GM19468 (cell line): ENCODE data around the gene ARHGAP22.

Source experiments
- ATAC-seq: cut with Tn5 transposase; IDR thresholded peaks from one replicate; pipeline ENCODE4 v1.9.1; 2021; ENCODE audit warnings: mild to moderate bottlenecking, moderate library complexity, moderate number of reproducible peaks; ENCODE audit not compliant: unreplicated experiment; ENCODE audit errors: extremely low read depth

ARHGAP22 gene

DNA sequence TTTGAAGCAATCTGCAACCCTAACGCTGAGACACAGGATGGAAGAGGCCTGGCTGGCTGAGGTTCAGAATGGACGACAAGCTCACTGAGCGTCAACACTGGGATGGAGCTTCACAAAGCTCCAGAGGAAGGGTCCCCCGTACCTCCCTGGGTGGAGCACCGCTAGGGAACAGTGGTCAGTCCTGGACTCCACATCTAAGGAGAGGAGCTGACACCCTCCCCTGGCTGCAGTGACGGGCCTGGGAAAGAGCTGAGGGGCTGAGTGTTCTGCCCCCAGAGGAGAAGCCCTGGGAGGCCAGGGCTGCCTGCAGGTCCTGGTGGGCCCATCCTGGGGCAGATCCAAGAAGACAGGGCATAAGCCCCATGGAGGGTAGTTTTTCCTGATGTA lies 146.2 kb downstream of the ARHGAP22 start:
- no peak for ATAC-seq

DNA sequence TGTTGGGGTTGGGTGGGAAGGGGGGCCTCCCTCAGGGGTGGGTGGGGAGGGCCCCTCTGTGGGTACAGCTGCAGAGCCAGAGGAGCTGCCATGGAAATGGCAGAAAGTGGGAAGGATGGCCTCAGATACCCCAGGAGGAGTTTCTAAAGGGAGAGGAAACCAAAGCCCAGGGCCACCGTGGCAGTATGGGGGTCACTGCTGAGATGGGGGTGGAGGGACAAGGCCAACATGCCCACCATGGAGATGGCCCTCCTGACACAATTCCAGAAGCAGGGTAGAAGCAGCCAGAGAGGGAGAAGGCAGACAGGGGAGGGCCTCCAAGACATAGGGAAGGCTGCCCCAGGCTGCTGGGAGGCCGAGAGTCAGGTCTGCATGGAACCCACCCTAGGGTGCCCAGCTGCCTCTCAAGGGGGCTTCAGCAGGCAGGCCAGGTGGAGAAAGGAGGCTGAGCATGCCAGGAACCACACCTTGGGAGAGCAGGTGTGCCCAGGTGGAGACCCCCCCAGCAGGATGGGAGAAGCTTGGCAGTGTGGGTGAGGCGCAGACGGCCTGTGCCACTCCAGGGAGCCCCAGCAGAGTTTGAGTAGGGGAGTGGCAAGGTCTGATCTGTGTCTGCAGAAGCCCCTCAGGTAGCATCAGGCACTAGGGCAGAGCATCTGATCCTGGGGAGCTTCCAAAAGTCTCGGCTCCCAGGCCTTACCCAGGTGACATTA lies 146.8 kb downstream of the ARHGAP22 start:
- ATAC-seq = no peak

DNA sequence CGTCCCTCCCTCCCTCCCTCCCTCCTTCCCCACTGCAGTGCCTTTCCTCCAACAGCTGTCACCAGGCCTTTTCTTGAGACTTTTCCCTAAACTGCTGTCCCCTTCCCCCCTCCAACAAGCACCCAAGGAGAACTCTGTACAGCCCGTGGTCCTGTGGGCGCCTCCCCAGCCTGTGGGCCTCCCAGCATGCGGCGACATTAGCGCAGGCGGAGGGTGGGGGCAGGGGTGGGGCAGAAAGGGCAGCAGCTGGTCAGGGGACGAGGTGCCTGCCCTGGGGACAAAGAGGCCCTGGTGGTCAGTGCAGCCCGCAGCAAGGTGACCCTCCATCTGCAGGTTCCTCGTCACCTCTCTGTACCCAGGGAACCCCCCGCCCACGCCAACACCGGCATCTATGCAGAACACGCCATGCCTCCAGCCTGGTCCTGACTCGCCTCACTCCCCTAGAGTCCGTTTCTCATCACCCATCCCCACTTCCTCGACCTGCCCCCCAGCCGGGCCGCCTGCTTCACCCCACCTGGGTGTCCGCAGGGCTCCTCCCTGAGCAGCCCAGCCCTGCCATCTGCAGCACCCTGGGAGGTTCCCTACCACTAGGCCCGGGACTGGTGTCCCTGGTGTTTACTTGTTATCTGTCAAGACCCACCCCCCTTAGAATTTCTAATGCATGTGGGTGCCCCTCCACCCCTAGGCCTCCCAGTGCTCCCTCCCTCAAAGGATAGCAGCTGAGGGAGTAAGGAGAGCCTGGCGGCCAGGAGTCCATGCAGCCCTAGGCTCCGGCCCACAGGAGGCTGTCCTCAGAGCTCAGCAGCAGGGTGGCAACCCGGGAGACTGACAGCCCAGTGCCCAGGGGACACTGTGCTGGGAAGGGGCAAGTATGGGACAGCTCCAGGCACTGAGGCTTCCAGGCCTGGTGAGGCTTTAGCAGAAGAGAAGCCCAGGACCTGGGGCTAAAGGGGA lies 147.8 kb downstream of the ARHGAP22 start:
- ATAC-seq = no peak

DNA sequence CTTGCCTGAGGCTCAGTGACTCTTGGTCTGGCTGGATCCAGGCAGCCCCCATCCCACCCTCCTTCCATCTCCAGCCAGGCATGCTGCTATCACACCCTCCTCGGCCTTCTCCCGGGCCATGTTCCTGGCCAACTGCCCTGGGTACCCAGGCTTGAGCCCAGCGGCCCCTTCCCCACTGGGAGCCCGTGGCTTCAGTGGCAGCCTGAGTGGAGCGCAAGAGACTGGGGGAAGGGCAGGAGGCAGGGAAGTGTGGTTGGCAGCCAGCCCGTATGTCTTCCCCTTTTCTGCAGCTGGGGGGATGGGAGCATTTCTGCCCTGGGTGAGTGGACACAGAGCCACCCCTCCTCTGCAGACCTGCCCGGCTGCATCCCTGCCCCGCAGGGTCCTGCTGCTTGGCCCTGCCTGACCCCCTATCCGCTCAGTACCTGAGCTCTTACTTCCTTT lies 148.5 kb downstream of the ARHGAP22 start:
- ATAC-seq = no peak

DNA sequence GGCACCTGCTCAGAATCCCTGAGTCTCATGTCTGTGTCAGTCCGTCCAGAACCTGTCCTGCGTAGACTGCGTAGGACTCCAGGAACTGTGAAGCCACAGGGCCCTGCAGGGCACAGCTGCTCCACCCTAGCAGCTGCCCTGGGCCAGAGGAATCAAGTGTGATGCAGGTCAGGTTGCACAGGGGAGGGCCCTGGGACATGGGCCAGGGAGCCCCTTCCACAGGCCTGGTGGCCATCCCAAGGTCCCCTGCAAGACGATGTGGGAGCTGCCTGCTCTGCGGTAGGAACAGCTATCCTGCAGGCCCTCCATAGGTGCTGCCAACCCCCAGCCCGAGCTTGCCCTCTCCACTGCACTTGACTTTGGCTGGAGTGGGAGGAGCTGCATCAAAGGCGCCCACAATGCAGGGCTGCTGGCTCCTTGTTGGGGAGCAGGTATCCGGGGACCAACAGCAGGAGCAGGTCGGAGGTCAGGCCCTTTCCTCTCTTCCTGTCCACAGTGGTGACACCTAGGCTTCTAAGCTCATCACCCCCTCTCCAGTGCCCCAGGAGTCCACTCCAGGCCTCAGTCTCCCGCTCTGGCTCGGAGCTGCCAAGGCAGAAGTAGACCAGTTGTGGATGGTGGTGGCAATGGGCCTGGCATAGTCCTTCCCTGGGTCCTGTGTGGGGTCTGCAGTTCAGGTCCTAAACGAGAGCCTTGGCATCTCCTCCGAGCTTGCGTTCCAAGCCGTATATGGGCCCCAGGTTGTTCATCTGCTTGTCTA lies 149.3 kb downstream of the ARHGAP22 start:
- no peak for ATAC-seq

DNA sequence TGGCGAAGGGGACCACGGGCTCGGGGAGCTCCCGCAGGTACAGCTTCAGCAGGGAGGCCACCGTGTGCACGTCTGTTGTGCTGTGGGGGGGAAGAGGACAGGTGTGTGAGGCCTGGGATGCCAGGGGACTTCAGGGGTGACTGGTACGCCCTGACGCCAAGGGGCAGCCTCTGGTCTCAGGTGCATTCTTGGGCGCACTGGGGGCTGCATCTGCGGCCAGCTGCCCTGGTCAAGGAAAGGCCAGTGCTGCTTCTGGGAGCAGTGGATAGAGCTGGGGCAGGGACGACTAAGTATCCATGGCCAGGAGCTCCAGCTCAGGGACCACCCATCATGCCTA lies 149.8 kb downstream of the ARHGAP22 start:
- no peak for ATAC-seq

DNA sequence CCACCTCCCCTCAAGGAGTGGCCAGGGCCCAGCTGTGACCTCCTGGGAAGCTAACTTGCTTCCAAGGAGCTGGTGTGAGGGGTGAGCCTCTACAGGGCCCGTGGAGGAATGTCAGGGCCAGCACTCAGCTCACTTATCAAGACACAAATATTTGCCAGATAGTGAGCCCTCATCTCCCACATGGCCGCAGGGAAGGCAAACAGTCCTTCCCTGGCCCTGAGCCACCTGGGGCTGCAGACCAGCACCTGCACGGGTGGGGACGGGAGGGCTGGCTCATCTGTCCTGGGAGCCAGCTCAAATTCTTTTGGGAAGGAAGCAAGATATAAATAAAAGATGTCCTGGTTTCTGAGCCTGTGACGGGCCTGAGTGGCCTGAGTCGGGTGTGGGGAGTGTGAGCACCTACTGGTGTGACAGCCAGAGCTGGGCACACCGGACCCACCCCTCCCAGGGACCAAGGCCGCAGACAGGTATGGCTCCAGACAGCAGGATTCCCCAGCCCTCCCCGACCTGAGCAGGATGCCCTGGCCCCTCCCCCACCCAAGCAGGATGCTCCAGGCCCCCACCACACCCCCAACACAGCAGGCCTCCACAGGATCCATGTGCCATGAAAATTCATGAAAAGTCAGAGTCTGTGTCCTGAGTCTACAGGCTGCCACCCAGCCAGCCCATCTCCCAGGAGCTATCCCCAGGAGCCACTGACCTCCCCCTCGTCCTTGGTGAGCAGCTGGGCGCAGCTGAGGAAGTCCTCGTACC lies 150.4 kb downstream of the ARHGAP22 start:
- no peak for ATAC-seq

DNA sequence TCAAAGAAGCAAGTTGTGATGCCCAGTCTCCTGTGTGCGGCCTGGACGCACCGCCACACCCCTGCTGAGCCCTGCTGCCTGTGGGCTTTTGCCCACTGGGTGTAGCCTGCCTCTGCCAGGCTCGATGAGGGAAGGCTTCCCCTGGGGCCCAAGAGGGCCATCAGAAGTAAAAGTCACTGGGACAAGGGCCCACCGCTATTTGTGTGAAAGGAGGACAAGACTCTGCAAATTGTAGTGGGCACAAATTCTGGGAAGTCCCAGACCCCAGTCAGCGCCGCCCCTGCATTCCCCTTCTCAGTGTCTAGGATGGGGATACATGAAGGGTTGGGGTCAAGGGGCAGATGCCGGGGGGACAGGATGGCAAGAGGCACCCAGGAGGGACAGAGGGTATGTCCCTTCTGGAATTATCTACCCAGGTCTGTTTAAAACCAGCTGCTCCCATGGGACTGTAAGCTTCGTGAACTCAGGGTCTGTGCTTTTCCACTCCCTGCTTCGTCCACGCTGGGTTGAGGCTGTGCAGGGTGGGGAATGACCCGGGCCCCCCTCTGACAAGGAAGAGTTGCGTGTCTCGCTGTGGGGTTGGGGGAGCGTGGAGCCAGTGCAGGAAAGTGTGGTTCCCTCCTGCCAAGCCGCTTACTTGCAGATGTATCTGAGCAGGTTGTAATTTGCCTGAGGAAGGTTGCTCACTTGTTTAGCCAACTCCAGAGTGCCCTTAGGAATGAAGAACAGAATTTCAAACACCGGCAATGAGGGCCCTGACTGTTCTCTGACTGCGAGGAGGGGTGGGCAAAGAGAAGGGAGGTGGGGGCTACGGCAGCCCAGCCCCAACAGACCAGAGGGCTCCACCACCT lies 151.2 kb downstream of the ARHGAP22 start:
- ATAC-seq = no peak

DNA sequence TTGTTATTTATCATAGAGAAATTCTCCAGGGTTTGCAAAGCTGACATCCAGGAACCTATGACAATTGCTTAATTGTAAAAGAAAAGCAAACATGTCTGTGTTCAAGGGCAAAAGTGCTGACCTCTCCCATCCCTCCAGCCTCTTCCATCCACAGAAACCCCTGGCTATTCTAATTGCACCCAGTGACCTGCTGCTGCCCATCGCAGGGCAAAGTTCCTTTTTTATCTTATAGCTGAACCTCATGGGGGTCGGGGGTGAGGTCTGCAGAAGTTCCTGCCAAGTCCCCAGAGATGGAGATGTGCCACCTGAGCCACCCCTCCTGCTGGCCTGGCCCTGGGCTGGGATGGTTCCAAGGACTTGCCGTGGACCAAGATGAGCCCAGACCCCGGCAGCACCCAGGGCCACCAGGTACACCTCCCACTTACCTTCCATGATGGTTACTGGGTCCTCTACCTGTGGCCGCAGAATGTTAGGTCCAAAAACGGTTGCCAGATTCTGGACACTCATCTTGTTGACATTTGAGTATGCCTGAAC lies 151.9 kb downstream of the ARHGAP22 start:
- ATAC-seq = no peak

DNA sequence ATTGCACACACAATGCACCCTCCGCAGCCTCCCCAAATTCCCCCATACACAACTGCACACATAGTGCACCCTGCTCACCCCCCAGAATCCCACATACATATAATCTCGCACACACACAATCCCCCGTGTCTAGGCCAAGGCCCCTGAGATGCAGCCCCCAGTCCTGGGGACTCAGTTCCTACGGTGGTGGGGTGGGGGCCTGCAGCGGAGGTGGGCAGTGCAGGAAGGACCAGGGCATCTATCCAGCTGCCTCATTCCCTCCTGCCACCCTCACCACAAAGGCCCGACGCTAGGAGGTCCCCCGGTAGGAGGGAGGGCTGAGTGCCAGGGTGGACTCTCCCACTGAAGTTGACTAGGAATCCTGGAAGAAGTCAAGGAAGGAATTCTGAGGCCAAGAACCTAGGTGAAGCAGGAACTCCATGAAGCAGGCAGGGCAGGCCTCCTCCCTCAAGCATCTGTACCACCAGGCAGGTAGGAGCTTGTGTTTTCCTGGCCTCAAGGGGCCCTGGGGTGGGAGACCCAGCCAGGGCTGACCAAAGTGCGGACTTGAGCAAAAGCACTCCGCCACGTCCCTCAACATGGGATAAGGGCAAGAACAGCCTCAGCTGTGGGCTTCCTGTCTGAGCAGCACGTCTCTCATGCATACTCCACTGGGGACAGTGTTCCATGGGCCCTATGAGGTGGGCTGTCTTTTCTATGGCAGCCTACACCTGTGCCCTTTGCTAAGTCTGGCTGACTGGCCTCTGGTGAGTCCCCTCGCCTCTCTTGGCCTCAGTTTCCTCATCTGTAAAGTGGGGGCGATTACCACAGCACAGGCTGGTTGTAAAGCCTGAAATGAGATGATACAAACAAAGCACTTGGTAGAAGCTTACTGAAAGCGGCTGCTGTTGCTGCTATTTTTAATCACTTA lies 152.6 kb downstream of the ARHGAP22 start:
- ATAC-seq = no peak

DNA sequence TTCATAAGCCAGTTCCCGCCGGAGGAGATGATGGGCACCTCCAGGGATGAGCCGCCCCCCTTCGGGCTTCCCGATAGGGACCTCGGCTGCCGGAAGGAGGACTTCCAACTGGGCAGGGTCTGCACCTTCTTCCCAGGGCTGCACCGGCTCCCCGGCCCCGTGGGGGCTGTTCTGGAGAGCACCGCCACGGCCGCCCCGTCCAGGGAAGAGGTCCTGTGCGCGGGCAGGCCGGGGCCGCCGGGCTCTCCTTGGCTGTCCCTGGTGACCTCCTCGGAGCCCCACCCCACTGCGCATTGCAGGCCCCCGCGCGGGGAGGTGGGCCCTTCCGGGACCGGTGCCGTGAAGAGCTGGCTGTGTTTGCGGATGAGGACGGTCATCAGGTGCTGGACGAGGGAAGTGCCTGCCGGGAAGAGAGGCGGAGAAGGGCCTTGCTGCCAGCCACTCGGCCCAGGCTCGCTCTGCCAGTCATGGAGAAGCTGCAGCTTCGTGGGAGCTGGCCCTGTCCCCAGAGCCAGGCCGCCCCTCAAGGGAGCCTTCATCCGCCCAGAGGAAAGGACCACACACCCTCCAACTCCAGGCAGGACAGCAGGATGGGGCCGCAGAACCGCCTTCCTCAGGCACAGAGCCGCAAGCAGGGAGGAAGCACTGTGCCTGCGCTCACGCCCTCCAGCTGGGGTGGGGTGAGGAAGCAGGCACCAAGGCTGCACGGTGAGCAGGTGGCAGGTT lies 154.0 kb downstream of the ARHGAP22 start:
- no peak for ATAC-seq

DNA sequence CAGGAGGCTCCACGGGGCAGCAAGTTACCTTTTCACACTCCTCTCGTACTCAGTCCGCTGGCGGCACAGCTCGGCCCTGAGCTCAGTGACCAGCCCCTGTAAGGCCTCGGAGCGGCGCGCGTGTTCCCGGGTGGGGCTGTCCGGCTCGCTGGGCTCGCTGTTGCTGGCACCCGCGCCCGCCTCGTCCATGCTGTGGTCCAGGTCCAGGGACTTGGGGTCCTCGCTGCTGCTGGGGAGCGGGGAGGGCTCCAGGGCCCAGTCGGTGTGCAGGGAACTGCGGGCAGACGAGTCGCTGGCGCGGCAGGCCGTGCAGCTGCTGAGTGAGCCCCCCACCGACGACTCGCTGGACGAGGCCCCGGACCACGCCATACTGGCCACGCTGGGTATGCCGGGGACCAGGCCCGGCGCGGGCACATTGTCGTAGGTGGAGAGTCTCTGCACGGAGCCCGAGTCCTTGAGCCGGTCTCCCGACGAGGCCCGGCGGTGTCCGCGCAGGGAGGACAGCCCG lies 154.6 kb downstream of the ARHGAP22 start:
- ATAC-seq = no peak

DNA sequence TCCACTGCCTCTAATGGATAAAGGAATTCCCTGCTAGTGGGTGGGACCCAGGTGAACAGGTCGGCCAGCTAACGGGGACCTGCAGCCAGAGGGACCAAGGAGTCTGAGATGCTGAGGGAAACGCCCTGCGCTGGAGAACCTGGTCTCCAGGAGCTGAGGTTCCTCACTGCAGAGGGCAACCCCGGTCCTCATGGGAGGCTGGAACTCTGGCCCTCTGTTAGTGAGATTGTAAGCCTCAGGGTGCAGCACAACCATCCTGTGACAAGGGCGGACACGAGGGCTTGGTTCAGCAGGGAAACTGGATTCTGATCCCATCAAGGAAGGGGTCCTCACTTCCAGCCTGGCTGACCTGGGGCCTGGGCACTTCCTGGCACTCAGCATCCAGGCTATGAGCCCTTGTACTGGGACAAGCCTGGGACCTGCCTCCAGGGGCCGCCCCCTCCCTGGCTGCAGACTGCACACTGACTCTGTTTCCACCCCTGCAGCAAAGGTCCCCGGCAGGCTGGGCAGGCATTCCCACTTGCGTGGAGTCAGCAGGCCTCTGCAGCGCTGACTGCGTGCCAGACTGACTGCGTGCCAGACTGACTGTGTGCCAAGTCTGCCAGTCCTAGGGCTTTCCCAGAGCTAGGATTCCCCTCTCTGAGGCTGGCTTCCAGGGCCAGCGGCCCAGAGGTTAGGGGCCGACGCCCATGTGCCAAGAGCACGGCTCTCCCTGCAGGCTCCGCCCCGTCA lies 155.2 kb downstream of the ARHGAP22 start:
- ATAC-seq = no peak

DNA sequence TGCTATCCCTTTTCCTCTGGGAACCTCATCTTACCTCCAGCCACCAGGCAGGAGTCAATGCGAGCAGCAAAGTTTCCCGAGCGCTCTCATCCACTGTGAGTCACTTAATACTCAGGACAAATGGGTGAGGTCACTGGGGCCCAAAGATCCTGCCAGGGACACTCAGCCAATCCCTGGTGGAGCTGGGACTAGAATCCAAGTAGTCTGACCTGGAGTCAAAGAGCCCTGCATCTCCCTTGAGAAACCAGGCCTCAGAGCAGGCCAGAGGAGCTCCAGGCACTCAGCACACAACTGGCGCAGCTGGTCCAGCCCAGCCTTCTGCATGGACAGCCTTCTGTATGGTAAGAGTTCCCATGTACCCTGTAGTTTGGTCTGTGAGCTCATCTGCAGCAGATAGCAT lies 156.1 kb downstream of the ARHGAP22 start:
- ATAC-seq = no peak

DNA sequence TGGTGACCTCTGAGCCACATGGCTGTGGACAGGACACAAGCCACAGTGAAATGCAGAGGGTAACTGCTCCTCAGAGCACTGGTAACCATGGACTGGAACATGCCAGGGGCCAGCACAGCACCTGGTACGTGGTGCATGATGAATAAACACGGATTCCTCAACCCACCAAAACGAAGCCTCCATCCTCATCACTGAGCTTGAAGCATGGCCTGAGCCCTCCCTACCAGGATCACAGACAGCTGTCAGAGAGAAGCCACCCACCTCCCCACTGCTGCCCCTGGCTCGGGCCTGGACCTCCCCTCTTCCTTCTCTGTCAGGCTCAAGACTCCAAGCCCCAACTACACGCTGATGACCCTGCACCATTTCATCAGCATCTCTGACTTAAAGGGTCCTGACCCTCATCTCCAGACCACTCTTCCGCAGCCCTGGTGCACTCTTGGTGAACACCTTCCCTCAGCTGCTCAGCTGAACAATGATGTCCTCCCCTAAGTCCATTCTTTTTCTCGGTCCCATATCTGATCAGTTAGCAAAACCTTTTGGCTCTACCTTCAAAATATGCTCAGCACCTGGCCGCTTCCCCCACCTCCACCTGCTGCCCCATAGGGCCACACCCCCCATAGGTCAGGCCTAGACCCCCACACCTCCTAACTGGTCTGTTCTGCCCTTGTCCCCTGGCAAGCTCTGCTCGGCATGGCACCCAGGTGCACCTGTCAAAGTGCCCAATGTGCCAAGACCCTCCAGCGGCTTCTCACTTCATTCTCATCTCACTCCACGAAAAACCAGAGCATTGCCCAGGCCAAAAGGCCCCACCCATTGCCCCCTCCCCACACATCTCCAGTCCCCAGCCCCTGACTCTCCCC lies 157.3 kb downstream of the ARHGAP22 start:
- no peak for ATAC-seq

DNA sequence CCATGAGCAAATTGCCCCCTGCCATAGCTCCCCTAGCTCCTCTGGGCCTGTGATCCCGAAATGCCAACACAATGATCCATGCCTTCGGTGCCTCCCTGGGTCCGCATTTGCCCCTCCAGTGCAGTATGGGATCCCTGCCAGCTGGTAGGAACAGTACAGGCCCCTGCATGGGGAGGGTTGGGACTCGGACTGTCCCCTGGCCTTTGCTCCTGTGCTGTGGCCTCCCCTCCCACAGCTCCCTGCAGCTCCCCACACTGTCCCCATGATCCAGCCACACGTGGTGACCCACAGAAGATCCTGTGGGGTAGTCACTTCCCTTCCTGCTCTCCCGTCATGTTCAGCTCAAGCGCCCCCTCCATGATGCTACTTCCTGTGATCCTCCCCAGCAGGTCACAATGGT lies 158.1 kb downstream of the ARHGAP22 start:
- ATAC-seq = no peak
